GM19351 (cell line): ENCODE measurements around the gene CCDC80.
A peak's percentile ranks its signal among the peaks of the same experiment; 100 is the strongest.

Source experiments
- ATAC-seq: cut with Tn5 transposase; IDR thresholded peaks from one replicate; pipeline ENCODE4 v1.9.1; 2021; ENCODE audit warnings: mild to moderate bottlenecking, moderate library complexity; ENCODE audit not compliant: unreplicated experiment

Gene CCDC80

DNA sequence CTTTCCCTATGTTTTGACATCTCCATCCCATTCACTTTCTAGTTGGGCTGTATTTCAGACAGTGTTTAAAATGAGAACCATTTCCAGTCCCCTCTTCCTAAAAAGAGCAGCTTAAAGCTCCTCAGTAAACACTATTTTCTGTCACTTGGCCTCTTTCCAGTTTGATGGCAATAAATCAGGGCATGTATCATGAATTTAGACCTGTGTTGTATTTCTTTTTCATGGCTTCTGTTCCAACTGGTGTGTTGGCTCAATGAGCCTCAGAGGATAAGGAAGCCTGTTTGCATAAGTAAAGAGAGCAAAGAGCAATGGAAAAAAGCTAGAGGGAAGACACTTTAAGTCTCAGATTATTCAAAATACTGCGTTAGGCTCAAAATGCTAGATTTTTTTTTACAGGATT, 7.2 kb downstream of the CCDC80 start:
- no peak for ATAC-seq

DNA sequence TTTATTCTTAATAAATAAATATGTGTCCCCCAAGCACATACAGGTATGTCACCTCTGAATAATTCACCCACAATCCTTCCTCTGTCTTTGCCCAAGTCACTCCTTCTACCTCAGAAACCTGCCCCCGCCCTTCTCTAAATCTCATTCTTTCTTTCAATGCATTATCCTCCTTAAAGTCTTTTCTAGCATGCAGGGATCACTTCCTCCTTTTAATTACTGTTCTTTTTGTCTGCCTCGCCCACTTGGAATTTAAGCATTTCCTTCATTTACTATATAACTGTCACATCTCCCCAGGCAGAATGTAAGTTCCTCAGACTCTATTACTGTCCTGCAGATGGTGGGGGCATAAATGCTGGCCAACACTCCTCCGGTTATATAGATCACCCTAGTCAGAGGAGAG, 7.8 kb downstream of the CCDC80 start:
- ATAC-seq: no peak

DNA sequence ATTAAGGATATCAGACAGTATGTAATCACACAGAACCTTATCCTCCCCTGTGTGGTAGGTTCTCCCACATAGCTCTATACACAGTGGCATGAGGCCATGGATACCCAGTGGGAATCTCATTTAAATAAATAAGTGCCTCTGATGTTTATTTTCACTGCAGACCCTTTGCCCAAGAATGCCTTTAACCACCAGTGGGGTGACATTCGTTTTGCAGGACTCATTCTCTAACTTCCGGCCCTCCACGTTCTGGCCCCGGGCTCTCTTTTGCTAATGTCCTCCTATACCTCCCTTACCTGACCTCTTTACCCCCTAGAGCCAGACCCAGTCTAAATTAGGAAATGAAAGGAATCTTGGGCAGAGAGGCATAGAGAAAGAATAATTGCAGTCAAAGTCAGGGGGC, 8.3 kb downstream of the CCDC80 start:
- no peak for ATAC-seq

DNA sequence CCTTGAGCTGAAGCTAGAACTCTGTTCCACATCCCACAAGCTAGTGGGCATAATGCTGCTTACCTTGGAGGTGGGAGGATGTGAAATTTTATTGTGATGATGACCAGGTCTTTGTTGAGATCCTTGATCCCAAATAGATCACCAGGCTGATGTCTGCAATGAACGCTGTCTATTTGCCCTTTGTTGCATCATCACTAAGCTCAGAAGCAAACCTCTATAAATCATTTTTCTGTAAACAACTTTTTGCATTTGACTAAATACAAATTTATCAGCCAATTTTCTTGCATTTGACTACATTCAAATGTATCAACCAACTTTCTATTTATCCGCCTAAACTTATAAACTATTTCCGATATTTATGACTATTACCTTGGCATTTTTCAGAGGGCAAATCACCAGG, 9.7 kb downstream of the CCDC80 start:
- no peak for ATAC-seq

DNA sequence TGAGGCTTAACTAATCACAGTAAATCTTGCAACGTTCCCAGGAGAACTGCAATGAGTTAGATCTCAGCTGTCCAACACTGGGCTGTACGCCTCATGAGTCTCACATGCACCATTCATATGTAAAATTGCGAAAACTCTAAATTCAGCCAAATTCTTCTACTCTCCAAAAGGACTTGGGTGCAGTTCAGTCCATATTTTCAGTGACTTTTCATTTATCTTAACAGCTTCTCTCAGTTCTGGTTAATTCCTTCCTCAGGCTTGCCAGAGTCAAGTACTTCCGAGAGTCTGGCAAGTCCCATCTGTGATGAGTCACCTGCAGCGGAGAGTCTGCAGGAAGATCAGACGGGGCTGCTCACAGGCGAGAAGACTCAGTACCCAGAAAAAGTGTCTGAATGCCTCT, 11.5 kb downstream of the CCDC80 start:
- ATAC-seq: no peak

DNA sequence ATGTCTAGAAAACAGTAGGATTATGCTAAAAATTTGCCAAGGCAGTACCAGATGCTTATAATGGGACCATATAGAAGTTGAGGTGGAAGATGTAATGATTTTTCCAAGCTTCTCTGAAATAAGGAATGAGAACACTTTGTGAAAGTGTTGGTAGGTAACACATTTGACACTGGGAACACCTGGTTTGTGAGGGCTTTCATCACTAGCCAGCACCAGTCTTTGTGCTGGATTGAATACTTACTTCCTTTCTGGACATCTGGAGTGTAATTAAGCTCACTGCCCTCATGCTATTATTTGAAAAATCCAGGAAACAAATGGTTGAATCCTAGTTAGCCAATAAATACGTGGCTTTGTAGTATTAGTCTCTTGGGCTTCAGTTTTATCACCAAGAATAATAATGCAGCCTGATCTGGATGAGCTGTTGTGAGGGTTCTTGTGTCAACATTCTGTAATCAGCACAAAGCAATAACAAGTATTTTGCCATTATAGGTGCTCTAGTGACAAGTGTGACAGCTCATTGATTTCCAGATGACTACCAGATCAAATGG, 12.9 kb downstream of the CCDC80 start:
- ATAC-seq: no peak

DNA sequence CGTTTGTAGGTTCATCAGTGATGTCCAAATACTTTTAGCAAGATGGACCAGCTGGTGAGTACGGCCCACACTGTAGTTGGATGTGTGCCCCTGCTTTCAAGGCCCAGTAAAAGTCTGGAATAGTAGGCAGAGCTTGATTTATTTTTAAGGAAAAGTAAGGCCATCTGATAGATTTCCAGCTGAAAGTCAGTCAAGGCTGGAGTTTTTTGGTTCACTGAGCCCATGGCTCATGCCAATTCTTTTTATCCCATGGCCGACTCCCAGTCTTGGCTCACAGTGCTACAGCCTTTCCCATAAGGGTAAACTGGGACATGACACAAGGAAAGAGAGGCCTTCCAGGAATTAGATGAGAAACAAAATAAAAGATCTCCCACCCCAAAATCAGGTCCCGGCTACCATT, 13.5 kb downstream of the CCDC80 start:
- no peak for ATAC-seq

DNA sequence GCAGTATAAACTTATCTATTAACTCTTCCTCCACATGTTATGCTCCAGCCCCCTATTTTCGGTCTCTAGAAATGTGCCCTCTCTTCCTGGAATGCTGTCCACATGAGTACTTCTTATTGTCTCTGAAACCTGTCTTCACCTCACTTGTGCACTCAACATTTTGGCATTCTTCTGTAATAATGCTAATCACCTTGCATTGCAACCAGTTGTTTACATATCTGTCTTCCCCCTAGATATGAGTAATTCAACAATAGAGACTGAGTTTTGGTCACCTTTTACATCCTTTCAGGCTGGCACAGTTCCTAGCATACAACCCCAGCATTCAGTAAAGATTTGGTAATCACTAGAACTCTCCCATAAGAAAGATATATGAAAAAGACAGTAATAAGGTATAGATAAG, 17.2 kb downstream of the CCDC80 start:
- no peak for ATAC-seq

DNA sequence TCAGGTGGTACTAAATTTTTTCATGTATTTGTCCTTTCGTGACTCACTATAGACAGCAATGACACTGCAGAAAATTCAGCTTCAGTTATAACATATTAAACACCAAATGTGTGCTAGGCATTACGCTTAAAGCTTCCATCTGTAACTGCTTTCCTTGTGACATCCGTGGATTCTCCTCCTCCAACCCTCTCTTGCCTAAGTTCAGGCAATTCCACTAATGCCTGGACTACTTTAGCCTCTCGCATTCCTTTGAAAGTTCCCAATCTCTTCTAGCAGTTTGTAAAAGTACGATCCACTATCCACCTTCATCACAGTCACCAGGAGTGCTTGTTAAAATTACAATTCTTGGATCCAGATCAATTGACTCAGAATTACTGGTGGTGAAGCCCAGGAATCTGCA, 17.7 kb downstream of the CCDC80 start:
- ATAC-seq: no peak

DNA sequence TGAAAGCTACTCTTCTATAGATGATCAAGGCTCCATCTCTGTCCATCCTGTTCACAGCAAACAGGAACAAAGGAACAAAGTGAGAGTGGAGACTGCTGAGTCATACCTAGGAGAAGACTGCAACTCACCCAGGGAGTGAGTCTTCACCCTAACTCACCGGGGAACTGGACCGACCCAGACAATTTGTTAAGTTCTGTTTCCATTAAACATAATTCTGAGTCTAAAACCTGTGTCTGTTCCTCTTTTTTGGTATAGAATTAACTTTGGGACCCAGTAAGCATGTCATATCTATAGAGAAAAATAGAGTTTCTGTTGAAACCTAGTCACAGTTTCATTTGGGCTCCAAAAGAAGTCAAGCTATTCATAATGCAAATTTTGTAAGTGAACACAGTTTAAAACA, 21.6 kb downstream of the CCDC80 start:
- ATAC-seq: peak; percentile 85

DNA sequence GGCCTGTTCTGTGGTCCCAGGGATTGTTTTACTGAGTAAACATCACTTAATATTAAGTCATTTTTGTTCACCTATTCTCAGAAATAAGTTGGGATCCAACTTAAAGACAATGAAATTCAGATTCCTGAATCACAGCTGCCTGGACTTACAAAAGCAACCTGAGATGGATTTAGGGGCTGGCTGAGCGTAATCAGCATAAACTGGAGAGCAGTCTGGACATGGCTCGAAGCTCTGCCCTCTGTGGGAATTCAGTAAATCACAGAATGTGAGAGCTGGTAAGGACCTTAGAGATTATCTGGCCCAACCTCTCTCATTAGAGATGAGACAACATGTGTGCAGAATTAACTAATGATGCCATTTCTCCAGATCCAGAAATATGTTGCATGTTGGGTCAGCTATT, 23.7 kb downstream of the CCDC80 start:
- no peak for ATAC-seq

DNA sequence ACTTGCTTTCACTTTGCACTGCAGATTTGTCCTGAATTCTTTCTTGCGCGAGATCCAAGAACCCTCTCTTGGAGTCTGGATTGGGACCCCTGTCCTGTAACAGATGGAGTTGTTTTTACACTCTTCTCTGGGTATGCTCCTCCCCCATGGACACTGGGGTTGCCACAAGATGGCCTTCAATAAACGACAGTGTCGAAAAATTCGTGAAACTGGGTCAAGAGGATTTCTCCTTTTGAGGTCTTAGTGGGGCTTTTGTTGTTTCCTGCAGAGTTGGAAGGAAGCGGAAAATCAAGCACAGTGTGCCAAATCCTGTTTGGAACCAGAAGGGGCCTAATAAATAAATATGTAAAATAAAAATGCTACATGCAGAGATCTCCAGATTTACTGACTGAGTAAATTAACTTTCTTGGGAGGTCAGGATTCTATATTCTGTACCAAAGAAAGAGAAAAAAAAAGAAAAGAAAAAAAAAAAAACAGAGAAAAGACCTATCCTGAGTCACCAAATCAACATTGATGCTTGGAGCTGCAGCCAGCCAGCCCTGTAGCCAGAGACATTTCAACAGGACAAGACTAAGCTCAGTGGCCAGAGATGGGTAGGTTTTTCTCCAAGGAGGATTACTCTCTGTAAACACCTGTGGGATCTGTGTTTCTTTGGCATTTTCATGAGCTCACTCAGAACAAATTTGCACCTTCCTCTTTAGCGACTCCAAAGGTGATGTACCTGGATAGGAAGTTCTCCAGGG, 24.8 kb downstream of the CCDC80 start:
- ATAC-seq: no peak

DNA sequence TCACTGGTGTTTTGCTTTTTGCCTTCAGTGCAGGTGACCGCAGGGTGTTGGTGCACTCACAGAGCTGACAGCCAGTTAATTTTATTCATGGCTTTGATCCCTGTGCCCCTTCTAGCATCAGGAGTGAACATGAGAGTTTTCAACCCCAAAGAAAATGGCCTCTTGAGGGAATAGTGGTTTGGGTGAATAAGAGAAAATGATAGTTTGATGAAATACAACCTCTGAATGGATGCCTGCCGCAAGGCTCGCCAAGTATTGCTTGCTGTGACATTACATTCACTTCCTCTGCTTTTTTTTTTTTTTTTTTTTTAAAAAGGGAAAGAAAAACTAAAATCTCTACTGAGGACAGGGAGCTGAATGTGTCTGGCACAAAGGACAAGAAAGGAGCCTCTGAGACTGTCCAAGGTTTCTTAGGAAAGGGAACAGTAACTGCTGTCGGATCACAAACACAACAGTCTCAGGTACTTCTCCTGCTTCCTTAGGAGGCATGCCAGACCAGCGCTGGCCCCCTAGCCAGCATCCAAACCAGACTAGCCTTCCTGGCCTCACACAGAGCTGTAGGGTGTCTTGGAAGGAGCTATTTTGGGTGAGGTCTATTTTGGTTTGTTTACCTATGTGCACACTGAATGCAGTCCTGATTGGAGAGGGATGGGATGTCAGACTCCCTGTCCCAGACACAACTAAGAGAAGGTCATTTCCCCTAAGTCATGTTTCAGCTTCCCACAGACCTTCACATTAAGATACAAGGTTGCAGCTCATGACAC, 29.0 kb downstream of the CCDC80 start:
- no peak for ATAC-seq

DNA sequence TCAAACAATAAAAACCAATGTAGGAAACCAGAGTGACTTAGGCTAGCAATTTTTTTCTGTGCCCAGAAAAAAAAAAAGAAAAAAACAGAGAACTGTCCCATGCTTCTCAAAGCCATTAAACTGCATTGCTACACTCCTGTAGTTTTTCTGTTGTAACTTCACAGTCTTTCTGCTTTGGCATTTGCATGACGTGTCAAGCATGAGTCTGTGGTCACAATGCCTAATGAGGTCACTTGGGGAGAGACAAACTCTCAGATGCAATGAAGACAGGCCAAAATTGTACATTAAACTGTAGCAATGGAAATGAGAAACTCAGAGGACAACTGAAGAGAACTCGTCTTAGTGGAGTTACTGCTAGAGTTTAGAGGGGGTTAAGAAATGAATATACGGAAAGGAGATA, 30.8 kb downstream of the CCDC80 start:
- ATAC-seq: no peak

DNA sequence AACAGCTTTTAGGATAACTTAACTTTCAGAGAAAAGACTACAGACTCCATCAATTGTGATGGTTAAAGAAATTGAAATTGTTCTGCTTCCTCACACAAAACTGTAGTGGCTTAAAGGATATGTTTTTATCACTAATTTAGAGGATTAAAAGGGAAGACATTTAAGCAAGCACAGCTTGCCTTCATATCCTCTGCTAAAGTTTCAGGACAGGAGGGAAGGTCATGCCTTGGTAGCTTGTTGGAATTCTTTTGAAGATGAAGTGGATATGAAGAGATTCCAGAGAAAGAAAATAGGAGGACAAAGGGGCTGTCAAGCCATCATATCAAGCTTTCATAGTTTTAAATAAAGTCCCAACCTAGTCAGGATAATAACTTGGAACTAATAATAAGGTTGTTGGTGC, 33.1 kb downstream of the CCDC80 start:
- ATAC-seq: no peak

DNA sequence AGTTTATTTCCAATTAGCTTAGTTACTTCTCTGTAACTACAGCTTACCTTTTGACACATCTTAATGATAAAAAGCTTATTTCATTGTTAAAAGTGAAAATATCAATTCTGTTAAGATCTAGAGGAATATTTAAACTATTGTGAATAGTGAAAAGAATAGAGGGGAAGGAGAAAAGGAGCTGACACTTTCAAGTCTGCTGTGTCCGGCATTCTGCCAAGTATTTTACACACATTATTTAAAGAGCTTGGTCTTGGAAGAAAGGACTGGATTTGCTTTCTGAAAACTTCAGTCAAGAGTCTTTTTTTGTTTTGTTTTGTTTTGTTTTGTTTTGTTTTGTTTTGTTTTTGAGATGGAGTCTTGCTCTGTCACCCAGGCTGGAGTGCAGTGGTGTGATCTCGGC, 34.8 kb downstream of the CCDC80 start:
- ATAC-seq: no peak

DNA sequence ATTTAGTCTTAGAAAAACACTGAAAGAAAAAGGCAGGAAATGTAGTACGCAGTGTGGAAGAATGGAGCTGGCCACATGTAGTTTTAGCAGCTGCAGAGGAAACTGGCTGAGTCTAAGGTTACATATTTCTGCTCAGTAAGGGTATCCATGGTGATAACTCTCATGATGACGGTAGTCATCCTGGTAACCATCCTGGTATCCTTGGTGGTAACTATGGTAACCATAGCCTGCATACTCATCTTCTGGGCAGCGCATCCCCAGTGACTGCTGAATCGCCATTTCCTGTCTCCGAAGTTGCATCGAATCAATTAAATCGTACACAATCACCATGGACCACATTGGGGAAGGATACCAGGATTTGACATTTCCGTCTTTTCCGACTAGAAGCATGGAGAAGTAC, 35.7 kb downstream of the CCDC80 start:
- no peak for ATAC-seq

DNA sequence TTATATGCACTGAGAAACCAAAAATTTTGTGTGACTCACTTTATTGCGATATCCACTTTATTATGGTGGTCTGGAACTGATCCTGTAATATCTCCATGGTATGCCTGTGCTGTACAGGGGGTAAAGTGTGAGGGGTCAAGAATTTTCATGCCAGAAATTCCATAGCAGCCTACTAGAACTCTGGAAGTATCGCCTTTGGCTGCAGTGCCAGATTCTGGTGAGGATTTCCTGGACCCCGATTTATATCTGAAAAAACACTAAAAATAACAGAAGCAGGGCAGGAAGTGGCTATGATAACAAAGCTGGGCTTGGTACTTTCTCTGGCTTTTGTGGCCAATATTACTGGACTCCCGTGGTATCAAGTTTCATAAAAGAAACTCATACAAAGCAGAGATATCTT, 36.4 kb downstream of the CCDC80 start:
- no peak for ATAC-seq

DNA sequence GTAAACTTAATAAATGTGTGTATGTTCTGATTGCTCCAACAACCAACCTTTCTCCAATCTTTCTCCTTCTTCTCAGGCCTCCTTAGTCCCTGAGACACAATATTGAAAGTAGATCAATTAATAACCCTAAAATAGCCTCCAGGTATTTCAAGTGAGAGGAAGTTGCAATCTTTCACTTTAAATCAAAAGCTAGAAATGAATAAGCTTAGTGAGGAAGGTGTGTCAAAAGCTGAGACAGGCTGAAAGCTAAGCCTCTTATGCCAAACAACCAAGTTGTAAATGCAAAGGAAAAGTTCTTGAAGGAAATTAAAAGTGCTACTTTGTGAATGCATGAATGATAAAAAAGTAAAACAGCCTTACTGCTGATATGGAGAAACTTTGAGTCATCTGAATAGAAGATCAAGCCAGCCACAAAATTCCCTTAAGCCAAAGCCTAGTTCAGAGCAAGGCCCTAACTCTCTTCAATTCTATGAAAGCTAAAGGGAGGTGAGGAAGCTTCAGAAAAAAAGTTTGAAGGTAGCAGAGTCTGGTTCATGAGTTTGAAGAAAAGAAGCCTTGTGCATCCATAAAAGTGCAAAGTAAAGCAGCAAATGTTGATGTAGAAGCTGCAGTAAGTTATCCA, 38.6 kb downstream of the CCDC80 start:
- peak; percentile 88 for ATAC-seq

DNA sequence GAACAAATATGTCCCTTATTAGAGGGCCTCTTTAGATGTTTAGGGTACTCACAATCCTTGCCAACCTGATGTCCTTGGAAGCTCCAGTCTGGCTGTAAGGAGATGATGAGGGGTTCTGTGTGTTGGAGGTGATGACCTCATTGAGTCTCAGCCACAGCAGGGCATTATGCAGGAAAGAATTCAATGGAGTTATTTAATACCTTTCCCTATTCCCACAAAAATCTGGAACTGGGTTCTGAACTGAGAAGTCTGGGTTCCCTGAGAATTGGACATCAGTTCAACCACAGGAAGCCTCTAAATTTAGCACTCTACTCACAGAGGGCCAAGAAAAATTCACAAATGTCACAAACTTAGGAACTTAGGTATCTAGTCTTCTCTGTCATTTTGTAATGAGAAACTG, 42.2 kb downstream of the CCDC80 start:
- no peak for ATAC-seq

DNA sequence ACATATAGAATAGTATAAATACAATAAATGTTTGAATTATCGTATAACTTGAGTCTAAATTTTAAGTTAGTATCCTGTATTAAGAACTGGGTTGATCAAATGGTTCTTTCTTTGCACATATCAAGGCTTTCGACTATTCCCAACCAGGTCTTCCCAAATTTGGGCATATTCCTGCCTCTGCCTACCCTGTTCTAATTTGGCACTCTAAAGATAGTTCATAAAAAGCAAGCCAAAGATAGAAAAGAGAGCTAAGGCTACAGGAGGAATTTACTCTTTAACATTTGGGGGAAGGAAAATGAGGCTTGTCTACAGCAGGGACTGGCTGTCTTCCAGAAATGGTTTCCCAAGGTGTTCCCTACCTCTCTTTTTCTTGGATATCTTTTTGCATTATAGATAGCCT, 43.0 kb downstream of the CCDC80 start:
- ATAC-seq: no peak

DNA sequence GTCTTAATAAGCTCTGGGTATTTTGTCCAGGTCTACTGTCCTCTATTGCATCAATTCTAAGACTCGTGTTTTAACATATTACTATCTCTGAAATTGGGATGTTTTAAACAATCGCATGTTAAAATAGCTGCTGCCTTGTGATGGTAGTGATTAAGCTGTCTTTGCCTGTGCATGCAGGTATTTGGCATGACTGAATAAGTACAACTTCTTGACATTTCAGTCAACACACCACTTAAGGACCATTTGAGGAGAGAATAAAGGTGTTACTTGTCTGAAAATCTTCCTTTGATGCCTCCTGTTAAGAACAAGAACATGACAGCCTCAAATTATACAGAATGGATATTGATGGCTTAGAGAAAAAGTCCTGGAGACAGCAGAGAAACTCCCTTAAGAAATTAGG, 46.1 kb downstream of the CCDC80 start:
- ATAC-seq: no peak
